ENCODE results near the gene SNRPN.
"Not testable (repeated sequence)": the region's sequence is repeated elsewhere in the genome, so short reads cannot be mapped to it uniquely, and the experiment has no call there.

The SNRPN gene

DNA sequence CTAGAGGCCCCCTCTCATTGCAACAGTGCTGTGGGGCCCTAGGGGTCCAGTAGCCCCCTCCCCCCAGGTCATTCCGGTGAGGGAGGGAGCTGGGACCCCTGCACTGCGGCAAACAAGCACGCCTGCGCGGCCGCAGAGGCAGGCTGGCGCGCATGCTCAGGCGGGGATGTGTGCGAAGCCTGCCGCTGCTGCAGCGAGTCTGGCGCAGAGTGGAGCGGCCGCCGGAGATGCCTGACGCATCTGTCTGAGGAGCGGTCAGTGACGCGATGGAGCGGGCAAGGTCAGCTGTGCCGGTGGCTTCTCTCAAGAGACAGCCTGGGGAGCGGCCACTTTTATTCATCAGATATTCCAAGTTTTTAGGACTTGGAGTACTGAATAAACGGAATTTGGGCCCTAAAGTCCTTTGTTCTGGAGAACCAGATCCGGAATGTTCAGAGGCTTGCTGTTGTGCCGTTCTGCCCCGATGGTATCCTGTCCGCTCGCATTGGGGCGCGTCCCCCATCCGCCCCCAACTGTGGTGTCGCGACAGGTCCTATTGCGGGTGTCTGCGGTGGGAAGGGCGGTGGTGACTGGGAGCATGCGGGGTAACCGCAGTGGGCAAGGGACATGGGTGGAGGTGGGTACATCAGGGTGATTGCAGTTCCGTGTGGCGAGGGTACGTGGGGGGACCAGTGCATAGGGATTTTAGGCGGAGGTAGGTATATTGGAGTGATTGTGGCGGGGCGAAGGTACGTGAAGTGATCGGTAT lies at the start of gene SNRPN, which contains the start of gene SNURF:
Gene SNRPN, plus strand, starts transcription at position 205 of the 748 bp plus-strand sequence. CDS start 19,467 bp downstream, outside the sequence.
Gene SNURF, plus strand, starts transcription at position 205 of the 748 bp plus-strand sequence. Its CDS starts 62 bp downstream, at position 267.
- no peak for DNase-seq

DNA sequence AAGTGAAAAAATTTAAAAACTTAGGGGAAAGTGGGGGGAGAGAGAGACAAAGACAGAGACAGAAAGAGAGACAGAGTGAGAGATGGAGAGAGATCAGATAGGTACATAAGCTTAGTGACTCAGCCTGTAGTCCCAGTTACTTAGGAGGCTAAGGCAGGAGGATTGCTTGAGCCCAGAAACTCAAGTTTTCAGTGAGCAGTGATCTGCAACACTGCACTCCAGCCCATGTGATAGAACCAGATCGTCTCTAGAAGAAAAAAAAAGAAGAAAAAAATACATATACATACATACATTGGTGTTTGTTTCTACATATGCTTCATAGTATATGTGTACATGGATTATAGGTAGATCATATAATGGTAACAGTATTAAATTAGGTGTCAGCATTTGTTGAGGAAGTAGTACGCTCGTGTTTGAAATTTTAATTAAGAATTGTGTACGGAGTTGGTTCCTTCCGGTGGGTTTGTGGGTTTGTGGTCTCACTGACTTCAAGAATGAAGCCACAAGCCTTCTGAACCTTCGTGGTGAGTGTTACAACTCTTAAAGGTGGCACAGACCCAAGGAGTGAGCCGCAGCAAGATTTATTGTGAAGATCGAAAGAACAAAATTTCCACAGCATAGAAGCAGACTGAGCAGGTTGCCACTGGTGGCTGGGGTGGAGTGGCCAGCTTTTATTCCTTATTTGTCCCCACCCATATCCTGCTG lies 38.3 kb upstream of the SNRPN start:
- no peak for DNase-seq

DNA sequence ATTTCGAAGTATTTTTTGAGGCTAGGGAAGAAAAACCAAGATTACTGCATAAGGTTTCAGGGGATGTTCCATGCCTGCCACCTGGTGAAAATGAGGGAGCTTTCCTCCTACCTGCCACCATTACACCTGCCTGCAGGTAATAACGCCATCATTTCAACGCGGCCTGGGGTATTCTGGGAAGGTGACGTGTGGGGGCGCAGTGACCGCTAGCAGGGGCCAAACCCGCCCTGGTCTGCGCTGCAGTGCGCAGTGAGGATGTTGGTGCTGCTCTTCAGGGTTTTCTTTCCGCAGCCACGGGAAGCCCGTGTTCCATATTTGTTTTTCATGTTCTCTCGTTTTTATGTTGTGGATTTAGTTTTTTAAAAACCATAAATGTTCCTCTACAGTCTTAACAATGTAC lies 37.4 kb upstream of the SNRPN start:
- DNase-seq: no peak

DNA sequence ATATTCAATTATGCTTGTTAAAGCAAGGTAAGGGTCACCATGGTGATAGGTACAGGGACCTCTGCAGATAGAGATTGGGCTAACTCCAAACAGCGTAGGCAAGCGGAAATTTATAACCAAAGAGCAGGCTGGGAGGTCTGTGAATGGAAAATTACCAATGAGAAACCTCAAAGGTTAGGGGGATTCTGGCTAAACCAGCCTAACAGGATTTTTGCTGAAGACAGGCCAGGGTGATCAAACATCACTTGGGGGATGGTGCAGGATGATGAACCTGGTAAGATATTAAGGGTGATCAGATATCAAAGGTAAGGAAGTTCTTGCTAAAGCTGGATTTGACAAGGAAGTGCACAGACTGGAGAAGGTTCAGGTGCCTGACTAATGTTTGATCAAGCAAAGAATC lies 35.3 kb upstream of the SNRPN start:
- DNase-seq: no peak

DNA sequence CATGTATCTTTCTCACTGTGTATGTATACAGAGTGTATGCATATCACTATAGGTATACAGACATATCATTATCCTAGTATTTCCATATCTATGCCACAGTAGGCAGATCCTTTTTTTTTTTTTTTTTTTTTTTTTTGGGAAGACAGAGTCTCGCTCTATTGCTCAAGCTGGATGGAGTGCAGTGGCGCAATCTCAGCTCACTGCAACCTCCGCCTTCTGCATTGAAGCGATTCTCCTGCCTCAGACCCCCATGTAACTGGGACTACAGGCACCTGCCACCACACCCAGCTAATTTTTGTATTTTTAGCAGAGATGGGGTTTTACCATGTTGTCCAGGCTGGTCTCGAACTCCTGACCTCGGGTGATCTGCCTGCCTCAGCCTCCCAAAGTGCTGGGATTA lies 32.0 kb upstream of the SNRPN start:
- not testable (repeated sequence) for DNase-seq

DNA sequence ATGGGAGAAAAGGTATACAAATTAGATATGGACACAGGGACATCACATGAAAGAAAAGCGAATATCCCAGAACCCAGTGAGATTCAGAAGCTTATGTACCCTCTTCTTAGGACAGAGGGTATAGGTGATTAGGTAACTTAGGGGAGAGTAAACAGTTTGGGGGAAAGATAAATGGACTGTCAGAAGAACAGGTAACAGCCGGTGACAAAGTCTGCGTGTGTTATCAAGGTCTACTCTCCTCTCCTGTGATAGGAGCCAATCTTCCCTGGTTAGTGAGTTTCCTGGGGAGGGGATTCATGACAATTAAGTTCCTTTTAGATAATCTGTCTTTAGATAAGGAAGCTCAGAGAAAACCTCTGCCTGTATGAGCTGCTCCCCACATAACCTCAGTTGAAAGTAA lies 30.6 kb upstream of the SNRPN start:
- no peak for DNase-seq

DNA sequence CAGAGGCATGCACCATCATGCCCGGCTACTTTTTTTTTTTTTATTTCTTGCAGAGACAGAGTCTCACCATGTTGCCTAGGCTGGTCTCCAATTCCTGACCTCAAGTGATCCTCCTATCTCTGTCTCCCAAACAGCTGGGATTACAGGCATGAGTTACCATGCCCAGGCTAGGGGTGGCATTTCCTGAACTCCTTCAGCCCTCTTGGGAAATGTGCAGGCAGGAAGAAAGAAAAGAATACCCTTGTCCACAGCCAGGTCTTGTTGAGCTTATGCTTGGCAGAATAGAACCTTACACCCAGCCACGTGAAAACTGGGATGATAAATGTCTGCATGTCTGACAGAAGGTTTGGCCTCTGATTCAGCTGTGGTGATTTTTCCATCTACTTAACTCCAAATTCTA lies 30.2 kb upstream of the SNRPN start:
- no peak for DNase-seq

DNA sequence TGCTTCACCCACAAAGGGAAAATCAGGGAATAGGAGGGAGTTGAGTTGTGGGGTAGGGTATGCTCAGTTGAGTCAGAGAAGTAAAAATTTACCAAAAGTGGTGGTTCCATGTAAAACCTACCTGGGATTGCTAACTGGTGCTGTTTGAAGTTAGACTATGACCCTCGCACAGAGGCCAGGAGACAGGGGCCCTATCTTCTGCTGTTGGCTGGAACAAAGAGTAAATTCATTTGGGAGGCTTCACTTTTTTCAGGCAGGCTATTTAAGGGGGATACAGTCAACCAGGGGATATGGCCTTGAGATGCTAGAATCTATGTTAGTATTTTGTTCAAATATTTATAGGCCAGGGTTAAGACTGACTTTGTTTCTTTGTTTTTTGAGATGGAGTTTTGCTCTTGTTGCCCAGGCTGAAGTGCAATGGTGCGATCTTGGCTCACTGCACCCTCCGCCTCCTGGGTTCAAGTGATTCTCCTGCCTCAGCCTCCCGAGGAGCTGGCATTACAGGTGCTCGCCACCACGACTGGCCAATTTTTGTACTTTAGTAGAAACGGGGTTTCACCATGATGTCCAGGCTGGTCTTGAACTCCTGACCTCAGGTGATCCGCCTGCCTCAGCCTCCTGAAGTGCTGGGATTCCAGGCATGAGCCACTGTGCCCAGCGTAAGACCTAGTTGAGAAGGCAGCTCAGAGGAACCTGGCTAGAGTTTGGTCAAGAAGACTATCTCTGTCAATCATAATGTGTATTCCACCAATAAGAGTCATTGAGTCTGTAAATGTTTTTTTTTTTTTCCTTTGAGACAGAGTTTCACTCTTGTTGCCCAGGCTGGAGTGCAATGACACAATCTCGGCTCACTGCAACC lies 22.7 kb upstream of the SNRPN start:
- DNase-seq: not testable (repeated sequence)

DNA sequence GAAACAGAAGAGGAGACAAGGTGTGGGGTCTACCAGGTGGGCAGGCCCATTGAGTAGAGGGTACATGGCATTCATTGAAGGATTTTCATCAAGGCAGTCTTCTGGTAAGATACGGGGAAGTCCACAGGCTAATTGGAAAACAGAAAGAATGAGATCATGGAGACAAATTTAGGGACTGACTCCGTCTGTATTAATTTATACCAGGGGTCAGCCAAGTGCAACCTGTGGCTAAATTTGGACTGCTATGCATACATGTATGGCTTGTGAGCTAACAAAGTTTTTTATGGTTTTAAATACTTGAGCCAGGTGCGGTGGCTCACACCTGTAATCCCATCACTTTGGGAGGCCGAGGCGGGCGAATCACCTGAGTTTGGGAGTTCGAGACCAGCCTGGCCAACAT lies 21.1 kb upstream of the SNRPN start:
- no peak for DNase-seq

DNA sequence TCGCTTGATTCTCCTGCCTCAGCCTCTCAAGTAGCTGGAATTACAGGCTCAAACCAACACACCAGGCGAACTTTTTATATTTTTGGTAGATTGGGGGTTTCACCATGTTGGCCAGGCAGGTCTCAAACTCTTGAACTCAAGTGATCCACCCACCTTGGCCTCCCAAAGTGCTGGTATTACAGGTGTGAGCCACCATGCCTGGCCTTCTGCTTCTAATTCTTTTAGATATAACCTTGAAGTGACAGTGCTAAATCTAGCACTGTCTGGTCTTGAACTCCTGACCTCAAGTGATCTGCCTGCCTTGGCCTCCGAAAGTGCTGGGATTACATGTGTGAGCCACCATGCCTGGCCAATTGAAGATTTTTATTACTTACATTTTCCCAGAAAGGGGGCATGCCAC lies 16.6 kb upstream of the SNRPN start:
- DNase-seq: not testable (repeated sequence)

DNA sequence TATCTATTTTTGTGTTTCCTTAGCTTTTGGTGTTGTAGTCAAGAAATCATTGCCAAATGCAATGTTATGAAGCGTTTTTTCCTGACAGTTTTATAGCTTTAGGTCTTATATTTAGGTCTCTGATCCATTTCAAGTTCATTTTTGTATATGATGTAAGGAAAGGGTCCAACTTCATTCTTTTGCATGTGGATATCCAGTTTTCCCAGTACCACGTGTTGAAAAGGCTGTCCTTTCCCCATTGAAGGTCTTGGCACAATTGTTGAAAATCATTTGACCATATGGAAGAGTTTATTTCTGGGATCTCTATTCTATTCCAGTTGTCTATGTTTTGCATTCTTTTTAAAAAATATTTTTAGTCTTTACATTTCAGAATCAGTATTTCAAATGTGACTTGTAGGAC lies 14.6 kb upstream of the SNRPN start:
- no peak for DNase-seq

DNA sequence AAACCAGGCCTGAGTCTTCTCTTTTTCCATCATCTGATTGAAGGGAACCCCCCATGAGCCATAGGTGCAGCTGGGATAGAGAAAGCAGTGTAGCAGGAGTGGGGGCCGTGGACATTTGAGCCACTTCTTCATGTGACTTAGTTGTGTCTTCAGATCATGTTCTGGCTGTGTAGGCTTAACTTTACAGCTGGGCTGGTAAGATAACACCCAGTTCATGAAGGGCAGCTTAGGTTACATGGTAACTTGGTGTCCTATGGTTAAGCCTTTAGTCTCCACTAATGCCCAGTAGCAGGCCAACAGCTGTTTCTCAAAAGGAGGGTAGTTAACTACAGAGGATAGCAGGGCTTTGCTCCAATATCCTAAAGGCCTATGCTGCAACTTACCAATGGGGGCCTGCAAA lies 11.4 kb upstream of the SNRPN start:
- DNase-seq: no peak

DNA sequence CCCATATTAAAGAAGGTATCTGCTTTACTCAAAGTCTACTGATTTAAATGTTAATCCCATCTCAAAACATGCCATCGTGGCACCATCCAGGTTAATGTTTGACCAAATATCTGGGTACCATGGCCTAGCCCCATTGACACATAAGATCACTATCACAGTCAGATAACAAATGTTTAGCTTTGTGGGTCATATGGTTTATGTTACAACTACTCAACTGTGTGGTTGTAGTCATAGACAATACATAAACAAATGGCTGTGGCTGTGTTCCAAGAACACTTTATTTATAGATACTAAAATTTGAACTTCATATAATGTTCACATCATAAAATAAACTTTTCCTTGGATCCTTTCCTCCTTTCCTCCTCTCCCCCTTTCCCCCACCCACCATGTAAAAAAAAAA lies 9.8 kb upstream of the SNRPN start:
- no peak for DNase-seq

DNA sequence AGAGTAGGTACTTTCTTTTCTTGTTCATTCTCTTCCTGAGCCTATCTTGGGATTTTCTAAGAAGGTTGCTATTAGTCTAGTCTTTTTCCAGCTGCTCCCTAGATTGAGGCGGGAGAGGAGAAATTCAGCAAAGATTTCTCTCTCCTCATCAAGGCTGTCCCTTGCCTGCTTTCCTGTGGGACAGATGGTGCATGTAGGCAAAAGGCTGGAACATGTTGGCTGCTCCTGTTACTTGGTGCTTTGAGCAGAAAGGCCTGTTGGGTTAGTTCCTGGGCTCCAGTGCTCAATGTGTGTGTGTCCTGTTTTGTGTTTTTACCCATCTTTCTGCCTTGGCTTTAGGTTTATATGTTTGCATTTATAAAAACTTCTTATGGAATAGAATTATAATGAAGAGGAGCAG lies 9.1 kb upstream of the SNRPN start:
- no peak for DNase-seq

DNA sequence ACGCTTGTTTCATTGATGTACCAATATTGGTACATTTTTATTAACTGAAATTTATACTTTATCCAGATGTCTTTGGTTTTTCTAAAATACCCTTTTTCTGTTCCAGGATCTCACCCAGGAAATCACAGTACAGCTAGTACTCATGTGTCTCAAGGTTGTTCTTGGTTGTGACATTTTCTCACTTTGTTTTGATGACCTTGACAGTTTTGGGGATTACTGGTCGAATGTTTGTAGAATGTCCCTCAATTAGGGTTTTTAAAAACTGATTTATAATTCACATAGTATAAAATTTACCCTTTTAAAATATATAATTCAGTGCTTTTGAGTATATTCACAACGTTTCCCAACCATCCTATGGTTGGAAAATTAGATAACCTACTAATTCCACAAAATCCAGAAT lies 6.3 kb upstream of the SNRPN start:
- DNase-seq: no peak

DNA sequence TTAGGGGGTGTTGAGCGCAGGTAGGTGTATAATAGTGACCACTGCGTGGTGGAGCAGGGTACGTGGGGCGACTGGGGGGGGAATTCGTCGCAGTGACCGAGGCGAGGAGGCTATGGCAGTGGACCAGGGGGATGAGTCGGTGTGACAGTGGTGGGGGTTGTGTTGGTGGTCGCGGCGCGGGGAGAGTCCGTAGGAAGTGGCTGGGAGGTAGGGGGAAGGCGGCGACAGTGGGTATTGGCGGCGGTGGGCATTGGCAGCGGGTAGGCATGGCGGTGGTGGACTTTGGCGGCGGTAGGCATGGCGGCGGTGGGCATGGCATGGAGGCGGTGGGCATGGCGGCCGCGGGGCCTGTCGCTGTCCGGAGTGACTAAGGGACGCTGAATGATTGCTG lies 739 bp downstream of the SNRPN start:
- DNase-seq: no peak

DNA sequence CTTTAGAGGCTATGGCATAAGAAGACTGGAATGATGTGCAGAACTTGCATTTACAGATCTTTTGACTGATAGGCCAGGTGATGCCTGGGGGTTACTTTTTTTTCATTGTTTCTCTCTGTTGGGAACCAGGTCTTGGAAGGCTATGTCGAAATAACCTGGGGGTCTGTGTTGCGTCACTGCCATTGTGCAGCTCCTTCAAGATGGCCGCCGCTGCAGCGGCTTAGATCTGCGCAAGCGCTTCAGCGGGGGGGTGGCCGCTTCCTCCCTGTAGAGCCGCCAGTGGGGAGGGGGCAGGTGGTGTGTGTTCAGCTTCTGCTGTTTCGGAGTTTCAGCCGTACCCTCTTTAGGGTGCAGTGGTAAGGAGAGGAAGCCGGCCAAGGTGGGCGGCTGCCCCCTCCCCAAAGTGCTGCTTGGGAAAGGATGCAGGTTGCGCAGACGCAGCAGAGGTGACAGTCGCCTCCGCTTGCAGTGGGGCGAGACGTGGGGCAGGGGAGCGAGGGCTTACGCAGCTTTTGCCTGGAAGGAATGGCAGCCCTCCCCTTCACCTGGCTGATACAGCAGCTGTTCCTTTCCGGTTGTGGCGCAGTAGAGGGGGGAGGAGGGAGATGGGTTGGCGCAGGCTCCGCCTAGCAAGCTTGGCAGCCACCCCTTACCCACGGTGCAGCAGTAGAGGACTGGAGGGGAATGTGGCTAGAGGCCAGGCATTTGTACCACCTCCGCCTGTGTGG lies 1.5 kb downstream of the SNRPN start:
- DNase-seq: no peak

DNA sequence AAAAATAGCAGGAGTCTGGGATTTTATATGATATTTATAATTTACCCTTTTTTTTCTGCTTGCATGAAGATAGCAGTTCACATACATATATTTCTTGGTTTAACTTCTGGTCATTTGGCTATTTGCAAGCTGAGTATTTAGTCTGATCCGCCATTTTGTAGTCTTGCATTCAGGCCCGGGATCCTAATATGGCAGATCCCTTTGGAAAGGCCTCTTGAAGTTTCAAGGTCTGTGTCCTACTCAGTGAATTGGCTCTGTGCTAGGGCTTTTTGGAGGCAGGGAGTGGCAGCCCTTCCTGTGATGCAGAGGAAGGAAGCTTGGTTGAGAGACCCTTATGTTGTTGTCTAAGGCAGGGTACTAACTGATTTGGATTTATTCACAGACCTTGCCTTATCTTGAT lies 2.9 kb downstream of the SNRPN start:
- no peak for DNase-seq

DNA sequence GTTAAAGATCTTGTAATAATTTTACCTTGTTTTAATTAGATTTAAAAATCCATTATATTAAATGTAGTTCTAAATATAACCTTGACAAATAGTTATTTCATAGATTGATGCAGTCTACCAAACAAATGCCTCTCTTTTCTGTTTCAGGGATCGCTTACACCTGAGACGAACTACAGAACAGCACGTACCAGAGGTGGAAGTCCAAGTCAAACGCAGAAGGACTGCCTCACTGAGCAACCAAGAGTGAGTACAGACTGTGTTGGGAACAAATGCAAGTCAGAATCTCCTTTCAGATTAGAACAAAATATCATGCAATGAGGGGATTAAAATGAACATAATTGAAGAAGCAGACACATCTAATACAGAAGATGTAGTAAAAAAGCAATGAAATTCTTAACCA lies 7.2 kb downstream of the SNRPN start:
- no peak for DNase-seq

DNA sequence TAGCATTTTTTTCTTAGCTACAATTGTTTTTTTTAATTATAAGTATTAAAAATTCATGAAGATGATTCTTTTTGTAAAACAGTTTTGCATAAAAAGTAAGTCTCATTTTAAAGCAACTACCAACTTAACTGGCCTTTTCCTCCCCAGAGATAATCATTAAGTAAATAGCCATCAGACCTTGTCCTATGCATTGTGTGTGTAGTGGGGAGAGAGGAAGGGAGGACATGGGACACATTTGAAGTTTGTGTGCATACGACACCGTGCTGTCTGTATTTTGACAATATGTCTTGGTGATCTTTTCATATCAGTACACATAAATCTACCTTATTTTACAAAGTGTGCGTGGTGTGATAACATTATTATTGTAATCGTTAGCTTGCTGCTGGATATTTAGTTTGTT lies 8.1 kb downstream of the SNRPN start:
- no peak for DNase-seq

DNA sequence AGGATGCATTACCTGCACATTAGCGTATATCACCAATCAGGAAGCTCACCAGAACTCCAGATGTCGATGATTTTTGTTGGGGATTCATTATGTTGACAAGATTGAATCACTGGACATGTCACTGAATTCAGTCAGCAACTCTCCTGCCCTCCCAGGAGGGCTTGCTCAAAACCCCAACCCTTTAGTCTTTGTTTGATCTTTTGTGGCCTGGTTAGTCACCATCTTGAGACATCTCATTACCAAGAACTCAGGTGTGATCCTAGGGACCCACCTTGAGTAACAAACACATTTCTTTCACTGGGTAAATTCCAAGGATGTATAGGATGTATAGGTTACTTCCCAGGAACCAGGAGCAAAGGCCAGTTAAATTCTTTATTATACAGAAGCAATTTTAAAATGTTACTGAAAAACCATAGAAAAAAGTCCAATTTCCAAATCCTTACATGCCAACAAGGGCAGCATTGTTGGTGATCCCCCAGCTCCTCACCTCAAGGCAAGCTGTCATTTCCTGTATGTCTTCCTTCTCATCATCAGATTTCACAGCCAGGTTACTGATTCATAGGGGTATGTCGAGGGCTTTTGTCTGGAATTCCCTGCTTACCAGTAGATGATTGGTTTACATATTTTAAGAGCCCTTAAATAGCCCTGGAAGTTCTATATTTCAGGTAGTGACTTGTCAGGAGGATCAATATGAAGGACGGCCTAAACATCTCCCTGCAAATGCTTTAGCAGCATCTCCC lies 11.7 kb downstream of the SNRPN start:
- no peak for DNase-seq

DNA sequence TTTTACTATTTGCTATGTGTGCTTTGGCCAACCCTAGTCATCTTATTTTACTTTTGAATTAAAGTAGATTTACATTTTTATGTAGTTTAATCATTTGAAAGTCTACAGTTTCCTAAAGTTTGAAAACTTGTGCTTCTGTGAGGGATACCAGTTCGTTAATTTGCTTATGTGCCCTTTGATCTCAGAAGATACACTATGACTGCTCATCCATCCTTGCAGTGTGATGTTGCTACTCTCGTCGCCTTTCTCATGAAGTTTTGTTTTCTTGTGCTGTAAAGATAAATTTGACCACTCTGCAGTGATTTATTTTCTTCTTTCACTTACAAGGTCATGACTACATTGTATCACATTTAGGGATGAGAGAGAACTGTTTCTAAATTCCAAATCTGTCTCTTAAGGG lies 16.3 kb downstream of the SNRPN start:
- no peak for DNase-seq
